GM19324 (cell line): ENCODE results near the gene ARHGAP28.

Experiments used
- ATAC-seq: cut with Tn5 transposase; IDR thresholded peaks from one replicate; pipeline ENCODE4 v1.9.1; 2021; ENCODE audit warnings: mild to moderate bottlenecking, moderate library complexity; ENCODE audit not compliant: unreplicated experiment, low FRiP score

The ARHGAP28 gene

GRCh38 chr18:6954501-6954900, 225.0 kb downstream of the ARHGAP28 start:
- no peak for ATAC-seq

GRCh38 chr18:6955304-6955703, 225.8 kb downstream of the ARHGAP28 start:
- ATAC-seq, result no peak

- no peak for ATAC-seq
Observed at GRCh38 chr18:6956495-6956894, 227.0 kb downstream of the ARHGAP28 start.

GRCh38 chr18:6956999-6957398, 227.5 kb downstream of the ARHGAP28 start:
- ATAC-seq, result no peak

GRCh38 chr18:6959110-6959509, 229.6 kb downstream of the ARHGAP28 start:
- ATAC-seq, result no peak

- no peak for ATAC-seq
Observed at GRCh38 chr18:6960124-6960523, 230.6 kb downstream of the ARHGAP28 start.

- ATAC-seq, result no peak
Observed at GRCh38 chr18:6960656-6961055, 231.1 kb downstream of the ARHGAP28 start.

- no peak for ATAC-seq
Observed at GRCh38 chr18:6961331-6961730, 231.8 kb downstream of the ARHGAP28 start.

- no peak for ATAC-seq
Observed at GRCh38 chr18:6962571-6963451, 233.3 kb downstream of the ARHGAP28 start.

GRCh38 chr18:6963452-6964097, 234.1 kb downstream of the ARHGAP28 start:
- no peak for ATAC-seq
